GM10266 (cell line): ENCODE measurements around the gene KCNH8.

ENCODE experiments used
- DNase-seq: peaks from one replicate; pipeline ENCODE4 v3.0.0; 2012; ENCODE audit errors: extremely low spot score
- CTCF ChIP-seq: IDR thresholded peaks from 2 replicates; pipeline ENCODE4 v1.5.1; 2012; ENCODE audit warnings: mild to moderate bottlenecking, low read depth; ENCODE audit not compliant: control insufficient read depth, insufficient read depth; ENCODE audit errors: missing control alignments

The KCNH8 gene

GRCh38 chr3:19531426-19531825 lies 383.1 kb downstream of the KCNH8 start:
- TF ChIP-seq CTCF = no peak
- DNase-seq = no peak

GRCh38 chr3:19539518-19540392 lies 391.4 kb downstream of the KCNH8 start:
- peak; percentile 16 for DNase-seq

GRCh38 chr3:19540464-19540863 lies 392.2 kb downstream of the KCNH8 start:
- DNase-seq = no peak
- no peak for TF ChIP-seq CTCF

More at GRCh38 chr3:19539518-19540392, 391.4 kb downstream of the KCNH8 start:
- TF ChIP-seq CTCF = no peak

- TF ChIP-seq CTCF = no peak
- DNase-seq = no peak
These were observed 393.0 kb downstream of the KCNH8 start for GRCh38 chr3:19541284-19541683.

- peak; percentile 76 for TF ChIP-seq CTCF
- DNase-seq = peak; percentile 17
These were observed 395.0 kb downstream of the KCNH8 start for GRCh38 chr3:19543212-19543841.

- no peak for DNase-seq
- no peak for TF ChIP-seq CTCF
These were observed 399.6 kb downstream of the KCNH8 start for GRCh38 chr3:19547665-19548464.
